GM12891 (cell line): Measurements from ENCODE around the gene SERPINI1.

Experiments used
- PAX5 ChIP-seq: IDR thresholded peaks from 2 replicates; pipeline ENCODE4 v1.6.1; 2011; ENCODE audit warnings: low read length, moderate library complexity, mild to moderate bottlenecking; ENCODE audit not compliant: insufficient read depth, severe bottlenecking
- POLR2A ChIP-seq: IDR thresholded peaks from 2 replicates; pipeline ENCODE4 v1.6.1; 2011; ENCODE audit warnings: low read depth, low read length, control low read depth
- POLR2AphosphoS5 ChIP-seq: IDR thresholded peaks from 2 replicates; pipeline ENCODE4 v1.6.1; 2011; ENCODE audit warnings: low read depth, low read length, control low read depth
- POU2F2 ChIP-seq: IDR thresholded peaks from 2 replicates; pipeline ENCODE4 v1.6.1; 2011; ENCODE audit warnings: low read depth, mild to moderate bottlenecking, control low read depth, low read length, moderate library complexity
- SPI1 ChIP-seq: IDR thresholded peaks from 2 replicates; pipeline ENCODE4 v1.6.1; 2011; ENCODE audit warnings: low read depth, low read length, control low read depth
- TAF1 ChIP-seq: IDR thresholded peaks from 2 replicates; pipeline ENCODE4 v1.6.1; 2011; ENCODE audit warnings: low read depth, low read length, control low read depth

- TF ChIP-seq POLR2A (no peak), POLR2AphosphoS5 (no peak), TAF1 (no peak), PAX5 (no peak), POU2F2 (no peak), SPI1 (no peak)
Observed at GRCh38 chr3:167829071-167829470, 93.5 kb downstream of the SERPINI1 start.
